HepG2 (cell line): ENCODE data around the gene GNB3. TPM values are rescaled to one million over a fixed set of nuclear protein-coding genes. Genes with fewer than 3 reads are reported as not detected.

ENCODE experiments used
- ATF7-NPFF ChIP-seq: sonication (generic); formaldehyde crosslinking; IDR thresholded peaks from 2 replicates; pipeline ENCODE4 v1.8.1; 2023; ENCODE audit warnings: mild to moderate bottlenecking, low read depth, missing genetic modification reagents, moderate library complexity
- CBX1 ChIP-seq: IDR thresholded peaks from one replicate; pipeline ENCODE4 v1.6.1; 2016; ENCODE audit warnings: antibody characterized with exemption, low read depth
- CBX2 ChIP-seq, 2 experiments: fragments of 200-600 bp in 1 of 2; sonication (generic); formaldehyde crosslinking in 1 of 2; IDR thresholded peaks; 2 replicates each; pipeline versions ENCODE4 v1.7.0 to v1.8.1; 2018 to 2022; ENCODE audit warnings: low read depth in 2 of 2, low read length in 1 of 2, mild to moderate bottlenecking in 1 of 2, missing genetic modification reagents in 1 of 2
- CEBPG ChIP-seq: IDR thresholded peaks from 2 replicates; pipeline ENCODE4 v1.6.1; 2016
- CREB1 ChIP-seq, 2 experiments: fragments of 450-650 bp in 1 of 2; IDR thresholded peaks; 2 replicates each; pipeline ENCODE4 v1.6.1; 2016 to 2017; ENCODE audit warnings: control low read depth in 1 of 2, mild to moderate bottlenecking in 1 of 2, missing compliant biosample characterization in 1 of 2, missing genetic modification characterization in 1 of 2
- ERF ChIP-seq: IDR thresholded peaks from 2 replicates; pipeline ENCODE4 v1.6.1; 2018; ENCODE audit warnings: missing biosample characterization, missing genetic modification reagents
- FOXM1 ChIP-seq: sonication (generic); formaldehyde crosslinking; IDR thresholded peaks from 2 replicates; pipeline ENCODE4 v1.5.0; 2020; ENCODE audit warnings: missing genetic modification reagents
- GMEB1 ChIP-seq: sonication (generic); formaldehyde crosslinking; IDR thresholded peaks from 2 replicates; pipeline ENCODE4 v1.5.1; 2020; ENCODE audit warnings: missing genetic modification reagents, mild to moderate bottlenecking, borderline replicate concordance
- HOXA5 ChIP-seq: sonication (generic); formaldehyde crosslinking; IDR thresholded peaks from 2 replicates; pipeline ENCODE4 v1.4.0; 2020; ENCODE audit warnings: missing genetic modification reagents
- KLF9 ChIP-seq: IDR thresholded peaks from 2 replicates; pipeline ENCODE4 v1.6.1; 2016; ENCODE audit warnings: low read depth
- MTA1 ChIP-seq: sonication (generic); formaldehyde crosslinking; IDR thresholded peaks from 2 replicates; pipeline ENCODE4 v1.4.0; 2020; ENCODE audit warnings: missing genetic modification reagents, mild to moderate bottlenecking, borderline replicate concordance
- NFE2L1 ChIP-seq: sonication (generic); formaldehyde crosslinking; IDR thresholded peaks from 2 replicates; pipeline ENCODE4 v1.4.0; 2020; ENCODE audit warnings: missing genetic modification reagents, mild to moderate bottlenecking, borderline replicate concordance
- SP4 ChIP-seq: sonication (generic); formaldehyde crosslinking; IDR thresholded peaks from 2 replicates; pipeline ENCODE4 v1.8.1; 2023; ENCODE audit warnings: mild to moderate bottlenecking, missing genetic modification reagents
- UBTF ChIP-seq: sonication (generic); formaldehyde crosslinking; IDR thresholded peaks from 2 replicates; pipeline ENCODE4 v1.4.0; 2020; ENCODE audit warnings: mild to moderate bottlenecking, missing genetic modification reagents
- ZBTB7A ChIP-seq: sonication (generic); formaldehyde crosslinking; IDR thresholded peaks from 2 replicates; pipeline ENCODE4 v1.8.0; 2022; ENCODE audit warnings: mild to moderate bottlenecking, missing genetic modification reagents
- ZFP36L1 ChIP-seq: sonication (generic); formaldehyde crosslinking; IDR thresholded peaks from 2 replicates; pipeline ENCODE4 v1.8.0; 2022; ENCODE audit warnings: mild to moderate bottlenecking, missing genetic modification reagents, moderate library complexity
- ZFP82 ChIP-seq: sonication (generic); formaldehyde crosslinking; IDR thresholded peaks from 2 replicates; pipeline ENCODE4 v1.5.1; 2020; ENCODE audit warnings: mild to moderate bottlenecking, missing genetic modification reagents, borderline replicate concordance
- ZFP90 ChIP-seq: sonication (generic); formaldehyde crosslinking; IDR thresholded peaks from 2 replicates; pipeline ENCODE4 v1.8.0; 2022; ENCODE audit warnings: missing genetic modification reagents, mild to moderate bottlenecking, inconsistent platforms, borderline replicate concordance
- ZKSCAN5 ChIP-seq: sonication (generic); formaldehyde crosslinking; IDR thresholded peaks from 2 replicates; pipeline ENCODE4 v1.5.1; 2020; ENCODE audit warnings: mild to moderate bottlenecking, missing genetic modification reagents
- ZNF235 ChIP-seq: sonication (generic); formaldehyde crosslinking; IDR thresholded peaks from 2 replicates; pipeline ENCODE4 v1.8.1; 2023; ENCODE audit warnings: mild to moderate bottlenecking, missing genetic modification reagents, borderline replicate concordance
- ZNF747 ChIP-seq: sonication (generic); formaldehyde crosslinking; IDR thresholded peaks from 2 replicates; pipeline ENCODE4 v1.8.1; 2023; ENCODE audit warnings: missing genetic modification reagents, mild to moderate bottlenecking, borderline replicate concordance
- ZNF776 ChIP-seq: sonication (generic); formaldehyde crosslinking; IDR thresholded peaks from 2 replicates; pipeline ENCODE4 v1.4.0; 2020; ENCODE audit warnings: mild to moderate bottlenecking, missing genetic modification reagents
- ZSCAN9 ChIP-seq: IDR thresholded peaks from 2 replicates; pipeline ENCODE4 v1.6.1; 2016; ENCODE audit warnings: borderline replicate concordance
- polyA plus RNA-seq, 8 experiments: library from polyadenylated mRNA; depleted of rRNA in 3 of 8; stranded (reverse) in 7 of 8; unstranded in 1 of 8; fragments of >200 nt; fragmentation: Illumina TruSeq in 4 of 8; extraction: Trizol in 4 of 8; gene quantifications; 2 replicates each; pipeline versions ENCODE4 v1.2.1 to v1.2.3, GENCODE V29; 2011 to 2016; ENCODE audit warnings: low read depth in 4 of 8, missing spikeins in 1 of 8, mixed read lengths in 1 of 8; ENCODE audit not compliant: insufficient read depth in 1 of 8
- total RNA-seq, 5 experiments: library from RNA; depleted of rRNA; stranded (reverse); fragments of >200 nt; fragmentation: Illumina TruSeq; extraction: Trizol; gene quantifications; 2 replicates each; pipeline ENCODE4 v1.2.3, GENCODE V29; 2016; ENCODE audit warnings: low read depth in 1 of 5
- TF ChIP-seq, protein P1 (sequence below): sonication (generic); formaldehyde crosslinking; IDR thresholded peaks from 2 replicates; pipeline ENCODE4 v1.8.0; 2022; ENCODE audit warnings: low read depth, missing genetic modification reagents

Gene GNB3
- total and polyA plus RNA-seq, 2 of the 13 experiments (the other 11 are each of a cell fraction or from before 2014, with no cell fraction given) = 1.3 to 3.6 TPM

- TF ChIP-seq ZSCAN9 (CRISPR knock-in tag) (peak; percentile 75), SP4 (CRISPR knock-in tag) (peak; percentile 69; the same call in 1 of the 2 replicates), KLF9 (CRISPR knock-in tag) (peak; percentile 48; the same call in 1 of the 2 replicates), CEBPG (CRISPR knock-in tag) (no peak), ZNF747 (peak; percentile 62), ZFP36L1 (0 out of 2 replicates have a peak, but pooled peaks have one; percentile 40), ZKSCAN5 (CRISPR knock-in tag) (no peak), ZFP82 (CRISPR knock-in tag) (peak; percentile 82; the same call in 1 of the 2 replicates), ZNF776 (CRISPR knock-in tag) (peak; percentile 42; the same call in 1 of the 2 replicates), ZNF235 (no peak; the same call in 1 of the 2 replicates), GMEB1 (CRISPR knock-in tag) (0 out of 2 replicates have a peak, but pooled peaks have one; percentile 69), ATF7-NPFF (CRISPR knock-in tag) (peak; percentile 75), CBX1 (peak; percentile 93), CREB1 (IDR thresholded peaks at IDR 0.05) (no peak), CREB1 (CRISPR knock-in tag; IDR thresholded peaks at IDR 0.05) (no peak), FOXM1 (CRISPR knock-in tag) (0 out of 2 replicates have a peak, but pooled peaks have one; percentile 72), ZBTB7A (CRISPR knock-in tag) (no peak), CBX2 (IDR thresholded peaks at IDR 0.05; ENCODE audit: low read depth, low read length) (no peak), CBX2 (CRISPR knock-in tag; IDR thresholded peaks at IDR 0.05; ENCODE audit: low read depth) (no peak), NFE2L1 (CRISPR knock-in tag) (no peak), ERF (peak; percentile 50; the same call in 1 of the 2 replicates), UBTF (CRISPR knock-in tag) (peak; percentile 58; the same call in 1 of the 2 replicates), HOXA5 (peak; percentile 93), ZFP90 (CRISPR knock-in tag) (0 out of 2 replicates have a peak, but pooled peaks have one; percentile 63), MTA1 (0 out of 2 replicates have a peak, but pooled peaks have one; percentile 5)
- TF ChIP-seq, protein P1, sequence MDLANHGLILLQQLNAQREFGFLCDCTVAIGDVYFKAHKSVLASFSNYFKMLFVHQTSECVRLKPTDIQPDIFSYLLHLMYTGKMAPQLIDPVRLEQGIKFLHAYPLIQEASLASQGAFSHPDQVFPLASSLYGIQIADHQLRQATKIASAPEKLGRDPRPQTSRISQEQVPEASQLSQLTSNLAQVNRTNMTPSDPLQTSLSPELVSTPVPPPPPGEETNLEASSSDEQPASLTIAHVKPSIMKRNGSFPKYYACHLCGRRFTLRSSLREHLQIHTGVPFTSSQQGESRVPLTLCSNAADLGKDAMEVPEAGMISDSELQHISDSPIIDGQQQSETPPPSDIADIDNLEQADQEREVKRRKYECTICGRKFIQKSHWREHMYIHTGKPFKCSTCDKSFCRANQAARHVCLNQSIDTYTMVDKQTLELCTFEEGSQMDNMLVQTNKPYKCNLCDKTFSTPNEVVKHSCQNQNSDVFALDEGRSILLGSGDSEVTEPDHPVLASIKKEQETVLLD = peak; percentile 55; the same call in 1 of the 2 replicates
Observed at GRCh38 chr12:6867413-6868210, 26.9 kb downstream of the GNB3 start, which contains the start of gene TPI1 (continued).
